Breast epithelium (tissue), 4 donors: ENCODE measurements around the gene EARS2. TPM values are rescaled to one million over a fixed set of nuclear protein-coding genes. Genes with fewer than 3 reads are reported as not detected.

Experiments used
- DNase-seq, 2 donors: peaks; one replicate each; pipeline ENCODE4 v3.0.0-alpha.2; 2019; ENCODE audit warnings: low spot score in 2 of 2
- H3K27ac ChIP-seq, 2 donors: fragments of 200-600 bp; sonication (generic) in 1 of 2; one replicate each; pipeline ENCODE4 v1.5.1; 2016 to 2019; ENCODE audit warnings: mild to moderate bottlenecking in 1 of 2
- H3K27me3 ChIP-seq, 2 donors: fragments of 200-600 bp; sonication (generic) in 1 of 2; one replicate each; pipeline versions ENCODE4 v1.5.1 to v1.6.0; 2017 to 2019; ENCODE audit warnings: control low read depth in 1 of 2, mild to moderate bottlenecking in 1 of 2
- H3K36me3 ChIP-seq: fragments of 200-600 bp; one replicate; pipeline ENCODE4 v1.5.1; 2019
- H3K4me1 ChIP-seq, 2 donors: fragments of 200-600 bp; sonication (generic); one replicate each; pipeline ENCODE4 v1.5.1; 2016 to 2019; ENCODE audit warnings: control low read depth in 1 of 2
- H3K4me3 ChIP-seq, 3 donors: fragments of 200-600 bp; sonication (generic); 1 replicate in 2 of 3; 2 replicates in 1 of 3; pipeline ENCODE4 v1.5.1; 2016 to 2019; ENCODE audit warnings: mild to moderate bottlenecking in 3 of 3, moderate library complexity in 2 of 3
- H3K9me3 ChIP-seq, 2 donors: fragments of 200-600 bp; sonication (generic) in 1 of 2; one replicate each; pipeline ENCODE4 v1.5.1; 2016 to 2019; ENCODE audit warnings: control low read depth in 1 of 2
- POLR2A ChIP-seq: fragments of 450-650 bp; IDR thresholded peaks from one replicate; pipeline ENCODE4 v1.6.1; 2016; ENCODE audit warnings: antibody characterized with exemption, mild to moderate bottlenecking, moderate library complexity
- POLR2AphosphoS5 ChIP-seq, 3 donors: sonication (generic); formaldehyde crosslinking; IDR thresholded peaks; one replicate each; pipeline ENCODE4 v1.6.1; 2017; ENCODE audit warnings: antibody characterized with exemption in 3 of 3
- intact Hi-C: fragments of 100-400 bp; cut with DNase I; formaldehyde crosslinking; loops from one replicate; pipeline ENCODE4 v1.15.1; 2023; ENCODE audit warnings: low total_unique reads
- total RNA-seq, 3 donors: library from RNA; depleted of rRNA; stranded (reverse); fragments of >200 nt; gene quantifications; one replicate each; pipeline ENCODE4 v1.1.0, GENCODE V29; 2016
- TF ChIP-seq, protein P1 (sequence below), 3 donors: fragments of 450-650 bp; IDR thresholded peaks; one replicate each; pipeline ENCODE4 v1.5.1; 2016 to 2017; ENCODE audit warnings: antibody characterized with exemption in 3 of 3, mild to moderate bottlenecking in 3 of 3, moderate library complexity in 3 of 3

The EARS2 gene
- total RNA-seq, 3 donors from 2014 or later, result 22.4 to 25.9 (median 25.0) TPM

DNA sequence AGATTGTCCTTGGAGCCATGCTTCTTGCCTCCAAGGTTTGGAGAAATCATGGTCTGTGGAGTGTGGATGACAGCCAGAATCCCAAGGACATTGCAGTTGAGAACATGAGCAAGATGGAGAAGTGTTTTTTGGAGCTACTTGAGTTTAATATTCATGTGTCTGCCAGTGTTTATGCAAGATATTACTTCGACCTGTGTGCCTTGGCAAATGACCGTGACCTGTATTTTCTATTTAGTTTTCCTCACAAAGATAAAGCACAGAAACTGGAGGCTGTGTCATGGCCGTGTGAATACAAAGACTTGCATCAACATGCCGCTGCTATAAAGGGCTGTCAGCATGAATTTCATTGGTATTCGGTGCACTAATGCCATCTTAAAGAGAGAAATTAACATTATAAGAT is 55.9 kb downstream of the EARS2 start:
- no peak for DNase-seq
- Histone ChIP-seq H3K27me3 (no peaks in the 10 kb centered on the region), H3K4me3 (no peak overlapping the region), H3K27ac (no peak overlapping the region), H3K9me3 (no peaks in the 10 kb centered on the region), H3K36me3 (no peaks in the 10 kb centered on the region), H3K4me1 (peaks cover 0 to 9% of the 10 kb centered on the region in 2 donors)
- intact Hi-C loops, result no loop called here
- TF ChIP-seq, protein P1, sequence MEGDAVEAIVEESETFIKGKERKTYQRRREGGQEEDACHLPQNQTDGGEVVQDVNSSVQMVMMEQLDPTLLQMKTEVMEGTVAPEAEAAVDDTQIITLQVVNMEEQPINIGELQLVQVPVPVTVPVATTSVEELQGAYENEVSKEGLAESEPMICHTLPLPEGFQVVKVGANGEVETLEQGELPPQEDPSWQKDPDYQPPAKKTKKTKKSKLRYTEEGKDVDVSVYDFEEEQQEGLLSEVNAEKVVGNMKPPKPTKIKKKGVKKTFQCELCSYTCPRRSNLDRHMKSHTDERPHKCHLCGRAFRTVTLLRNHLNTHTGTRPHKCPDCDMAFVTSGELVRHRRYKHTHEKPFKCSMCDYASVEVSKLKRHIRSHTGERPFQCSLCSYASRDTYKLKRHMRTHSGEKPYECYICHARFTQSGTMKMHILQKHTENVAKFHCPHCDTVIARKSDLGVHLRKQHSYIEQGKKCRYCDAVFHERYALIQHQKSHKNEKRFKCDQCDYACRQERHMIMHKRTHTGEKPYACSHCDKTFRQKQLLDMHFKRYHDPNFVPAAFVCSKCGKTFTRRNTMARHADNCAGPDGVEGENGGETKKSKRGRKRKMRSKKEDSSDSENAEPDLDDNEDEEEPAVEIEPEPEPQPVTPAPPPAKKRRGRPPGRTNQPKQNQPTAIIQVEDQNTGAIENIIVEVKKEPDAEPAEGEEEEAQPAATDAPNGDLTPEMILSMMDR (IDR thresholded peaks at IDR 0.05), result no peak
- no peak for TF ChIP-seq POLR2AphosphoS5 (IDR thresholded peaks at IDR 0.05)
- TF ChIP-seq POLR2A, result no peak

DNA sequence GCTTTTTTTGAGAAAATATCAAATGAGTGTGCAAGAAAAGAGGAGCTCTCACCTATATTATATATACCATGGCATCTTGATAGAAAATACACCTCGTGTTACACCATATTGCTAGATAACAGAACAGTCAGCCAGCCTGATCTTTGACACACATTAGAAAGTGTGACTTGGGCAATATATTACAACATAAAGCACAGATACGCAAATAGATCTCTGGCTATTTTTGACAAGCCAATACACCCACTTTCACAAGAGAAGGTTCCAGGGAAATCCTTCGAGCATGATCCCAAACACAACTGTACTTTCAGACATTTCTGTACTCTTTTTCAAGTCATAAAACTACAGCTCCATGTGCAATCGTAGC is 56.3 kb downstream of the EARS2 start:
- Histone ChIP-seq H3K9me3 (no peaks in the 10 kb centered on the region), H3K36me3 (no peaks in the 10 kb centered on the region), H3K4me3 (no peak overlapping the region), H3K4me1 (peaks cover 0 to 9% of the 10 kb centered on the region in 2 donors), H3K27ac (no peak overlapping the region), H3K27me3 (no peaks in the 10 kb centered on the region)
- intact Hi-C loops, result no loop called here
- no peak for DNase-seq
- TF ChIP-seq POLR2A (no peak), POLR2AphosphoS5 (IDR thresholded peaks at IDR 0.05) (no peak)
- TF ChIP-seq, protein P1 (IDR thresholded peaks at IDR 0.05), result no peak

DNA sequence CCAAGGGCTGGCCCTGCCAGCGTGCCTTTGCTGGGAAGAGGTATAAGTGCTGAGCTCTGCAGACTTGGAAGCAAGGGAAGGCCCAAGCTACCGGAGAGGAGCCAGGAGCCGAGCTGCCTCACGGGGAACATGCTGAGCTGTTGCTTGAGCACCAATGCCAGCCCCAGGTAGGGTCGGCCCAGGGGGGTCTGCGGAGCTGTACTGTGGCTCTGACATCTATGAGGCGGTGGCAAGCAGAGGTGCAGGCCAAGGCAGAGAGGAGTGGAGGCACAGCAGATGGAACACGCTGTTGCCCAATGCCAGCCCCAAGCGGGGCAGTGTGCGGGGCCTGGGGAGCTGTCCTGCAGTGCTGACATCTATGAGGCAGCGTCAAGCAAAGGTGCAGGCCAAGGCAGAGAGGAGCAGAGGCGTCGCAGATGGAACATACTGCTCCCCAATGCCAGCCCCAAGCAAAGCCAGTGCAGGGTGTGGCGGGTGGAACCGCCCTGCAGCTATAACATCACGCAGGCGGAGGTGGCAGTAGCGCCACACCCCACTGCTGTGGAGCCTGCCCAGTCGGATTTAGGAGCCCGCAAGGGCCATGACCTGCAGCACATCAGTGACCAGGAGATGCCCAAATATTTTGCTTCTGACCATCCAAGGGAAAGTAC is 56.8 kb downstream of the EARS2 start:
- no peak for DNase-seq
- TF ChIP-seq POLR2A (no peak), POLR2AphosphoS5 (IDR thresholded peaks at IDR 0.05) (no peak)
- TF ChIP-seq, protein P1 (IDR thresholded peaks at IDR 0.05), result no peak
- H3K4me1 ChIP-seq, result peaks cover 0 to 9% of the 10 kb centered on the region in 2 donors
- no peaks in the 10 kb centered on the region for H3K36me3 ChIP-seq
- H3K27me3 ChIP-seq, result no peaks in the 10 kb centered on the region
- intact Hi-C loops, result no loop called here
- H3K27ac ChIP-seq, result peak overlapping the region in 1 of 2 donors; percentile 86
- no peak overlapping the region for H3K4me3 ChIP-seq
- no peaks in the 10 kb centered on the region for H3K9me3 ChIP-seq

DNA sequence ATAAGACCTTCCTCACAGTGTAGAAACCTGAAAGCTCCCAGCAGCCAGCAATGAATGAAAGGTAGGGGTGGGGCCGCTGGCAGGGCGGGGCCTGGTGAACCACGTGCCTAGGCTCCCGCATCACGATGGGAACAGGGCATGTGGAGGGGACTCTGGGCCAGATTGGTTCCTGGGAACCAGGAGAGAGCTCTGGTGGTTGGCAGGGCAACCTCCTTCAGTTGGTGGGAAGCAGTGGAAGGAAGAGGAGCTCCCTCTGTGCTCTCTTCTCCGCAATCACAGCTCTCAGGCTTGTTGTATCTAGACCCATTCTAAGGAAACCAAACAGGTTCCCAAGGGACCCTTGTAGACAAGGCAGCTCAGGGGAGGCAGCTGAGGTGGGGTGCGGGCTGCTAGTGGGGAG is 57.3 kb downstream of the EARS2 start:
- TF ChIP-seq POLR2AphosphoS5 (IDR thresholded peaks at IDR 0.05) (no peak), POLR2A (no peak)
- TF ChIP-seq, protein P1 (IDR thresholded peaks at IDR 0.05), result no peak
- intact Hi-C loops, result no loop called here
- H3K27me3 ChIP-seq, result no peaks in the 10 kb centered on the region
- no peak for DNase-seq
- H3K4me1 ChIP-seq, result peaks cover 0 to 9% of the 10 kb centered on the region in 2 donors
- H3K4me3 ChIP-seq, result no peak overlapping the region
- peak overlapping the region in 1 of 2 donors; percentile 86 for H3K27ac ChIP-seq
- H3K9me3 ChIP-seq, result no peaks in the 10 kb centered on the region
- no peaks in the 10 kb centered on the region for H3K36me3 ChIP-seq

DNA sequence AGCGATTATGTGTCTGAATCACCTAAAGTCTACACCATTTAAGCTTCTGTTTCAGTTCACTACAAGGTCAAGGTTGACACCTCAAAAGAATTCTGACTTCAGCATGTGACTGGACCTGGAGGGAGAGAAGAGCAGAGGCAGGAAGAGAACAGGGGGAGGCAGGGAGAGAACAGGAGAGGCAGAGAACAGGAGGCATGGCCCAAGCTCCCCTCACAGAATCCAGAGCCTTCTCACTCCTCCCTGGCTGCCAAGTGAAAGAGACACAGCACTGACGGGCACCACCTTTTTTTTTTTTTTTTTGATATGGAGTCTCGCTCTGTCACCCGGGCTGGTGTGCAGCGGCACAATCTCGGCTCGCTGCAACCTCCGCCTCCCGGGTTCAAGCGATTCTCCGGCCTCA is 58.3 kb downstream of the EARS2 start:
- no peak for DNase-seq
- intact Hi-C loops, result no loop called here
- H3K27ac ChIP-seq, result peak overlapping the region; percentile 86
- H3K36me3 ChIP-seq, result no peaks in the 10 kb centered on the region
- no peak for TF ChIP-seq POLR2AphosphoS5 (IDR thresholded peaks at IDR 0.05)
- TF ChIP-seq, protein P1 (IDR thresholded peaks at IDR 0.05), result no peak
- TF ChIP-seq POLR2A, result no peak
- H3K27me3 ChIP-seq, result no peaks in the 10 kb centered on the region
- H3K9me3 ChIP-seq, result no peaks in the 10 kb centered on the region
- no peak overlapping the region for H3K4me3 ChIP-seq
- H3K4me1 ChIP-seq, result peaks cover 0 to 9% of the 10 kb centered on the region in 2 donors
